Hypothalamus (tissue), 51 donors: ENCODE results near the gene ESF1.
"Not testable (repeated sequence)": the region's sequence is repeated elsewhere in the genome, so short reads cannot be mapped to it uniquely, and the experiment has no call there.

Experiments
- DNase-seq, 51 donors: peaks; one replicate each; lab custom pipeline; 2025; lab: John Stamatoyannopoulos, UW

The ESF1 gene

GRCh38 chr20:13791540-13792459 lies 7.1 kb upstream of the ESF1 start:
- DNase-seq: peak in 2 of 51 donors; percentile 6 to 13

GRCh38 chr20:13790708-13791107 lies 6.0 kb upstream of the ESF1 start:
- DNase-seq: no peak

GRCh38 chr20:13788167-13788834 lies 3.6 kb upstream of the ESF1 start:
- DNase-seq: peak in 13 of 51 donors; percentile 0 to 29 (median 13)

GRCh38 chr20:13786143-13786828 lies 1.6 kb upstream of the ESF1 start:
- DNase-seq: no peak

- DNase-seq: peak in 4 of 51 donors; percentile 30 to 47 (median 40)
Measured at GRCh38 chr20:13784271-13784892, 337 bp downstream of the ESF1 start.

- no peak for DNase-seq
Measured at GRCh38 chr20:13783528-13783927, 1.2 kb downstream of the ESF1 start.

- DNase-seq: no peak
Measured at GRCh38 chr20:13778827-13779226, 5.9 kb downstream of the ESF1 start.

GRCh38 chr20:13777171-13777601 lies 7.5 kb downstream of the ESF1 start:
- no peak for DNase-seq

- no peak for DNase-seq
Measured at GRCh38 chr20:13775867-13776266, 8.9 kb downstream of the ESF1 start.

- no peak for DNase-seq
Measured at GRCh38 chr20:13772529-13772928, 12.2 kb downstream of the ESF1 start.

GRCh38 chr20:13771853-13772453 lies 12.8 kb downstream of the ESF1 start:
- DNase-seq: no peak

GRCh38 chr20:13770141-13770540 lies 14.6 kb downstream of the ESF1 start:
- DNase-seq: no peak

- no peak for DNase-seq
Measured at GRCh38 chr20:13765868-13766416, 18.8 kb downstream of the ESF1 start.

GRCh38 chr20:13765299-13765698 lies 19.4 kb downstream of the ESF1 start:
- no peak for DNase-seq

GRCh38 chr20:13760451-13760946 lies 24.2 kb downstream of the ESF1 start:
- not testable (repeated sequence) for DNase-seq

GRCh38 chr20:13758884-13759283 lies 25.8 kb downstream of the ESF1 start:
- DNase-seq: no peak

- DNase-seq: no peak
Measured at GRCh38 chr20:13756551-13756950, 28.2 kb downstream of the ESF1 start.

- no peak for DNase-seq
Measured at GRCh38 chr20:13755809-13756208, 28.9 kb downstream of the ESF1 start.

- DNase-seq: no peak
Measured at GRCh38 chr20:13753436-13754036, 31.2 kb downstream of the ESF1 start.
